Panc1 (cell line): Measurements from ENCODE around the gene EHD3.

ENCODE experiments used
- CTCF ChIP-seq: fragments of 450-650 bp; IDR thresholded peaks from 2 replicates; pipeline ENCODE4 v1.5.1; 2017; ENCODE audit warnings: mild to moderate bottlenecking
- POLR2AphosphoS5 ChIP-seq: IDR thresholded peaks from 2 replicates; pipeline ENCODE4 v1.6.1; 2012; ENCODE audit warnings: mild to moderate bottlenecking, low read depth, low read length, moderate library complexity
- REST ChIP-seq, 2 experiments: IDR thresholded peaks; 2 replicates each; pipeline ENCODE4 v1.6.1; 2011 to 2012; ENCODE audit warnings: low read depth in 2 of 2, control low read depth in 1 of 2, low read length in 1 of 2, mild to moderate bottlenecking in 1 of 2, moderate library complexity in 1 of 2; ENCODE audit not compliant: insufficient read depth in 1 of 2

GRCh38 chr2:31221544-31221943 lies 12.4 kb upstream of the EHD3 start:
- TF ChIP-seq CTCF, result no peak
- no peak for TF ChIP-seq POLR2AphosphoS5
- TF ChIP-seq REST (IDR thresholded peaks at IDR 0.05; ENCODE audit: insufficient read depth in 1 of 2, low read depth in 2 of 2, low read length in 1 of 2), result no peak
